ENCODE measurements around the gene SLC4A11.

DNA sequence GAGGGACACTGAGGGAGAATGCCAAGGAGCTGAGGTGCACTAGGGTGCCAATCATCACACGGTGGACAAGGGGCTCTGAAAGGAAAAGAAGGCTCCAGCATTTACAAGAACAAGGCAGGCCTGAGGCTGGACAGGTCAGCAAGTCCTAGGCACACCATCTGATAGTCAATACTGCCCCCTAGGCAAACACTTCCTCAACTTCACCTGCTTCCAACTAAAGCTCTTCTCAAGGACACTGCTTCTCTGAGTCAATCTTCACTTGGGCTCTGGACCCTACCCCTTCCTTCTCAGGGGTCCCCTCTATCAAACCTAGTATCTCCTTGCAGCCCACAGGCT lies 37.7 kb upstream of the SLC4A11 start:
- TF ChIP-seq CTCF (IDR thresholded peaks at IDR 0.05): no peak
- TF ChIP-seq POLR2A (IDR thresholded peaks at IDR 0.05): no peak

All from lower leg skin (tissue), 3 donors.